DOHH2 (cell line): ENCODE results near the gene ODC1.

ENCODE experiments used
- H3F3A ChIP-seq: fragments of 200-600 bp; sonication (generic), shearing (Covaris generic); 2 replicates; pipeline ENCODE4 v1.6.0; 2016; ENCODE audit warnings: antibody characterized with exemption, mild to moderate bottlenecking; ENCODE audit not compliant: control insufficient read depth, insufficient read depth
- H3K27ac ChIP-seq: fragments of 200-600 bp; sonication (generic); 2 replicates; pipeline ENCODE4 v1.5.1; 2014; ENCODE audit warnings: low read depth, mild to moderate bottlenecking, low read length, moderate library complexity
- H3K27me3 ChIP-seq: fragments of 200-600 bp; sonication (generic); 2 replicates; pipeline ENCODE4 v1.6.1; 2014; ENCODE audit warnings: mild to moderate bottlenecking, low read length, mixed read lengths; ENCODE audit not compliant: control insufficient read depth
- H3K36me3 ChIP-seq: fragments of 200-600 bp; sonication (generic); 2 replicates; pipeline ENCODE4 v1.6.1; 2014; ENCODE audit warnings: mild to moderate bottlenecking, low read length, moderate library complexity, mixed read lengths; ENCODE audit not compliant: control insufficient read depth
- H3K4me1 ChIP-seq: fragments of 200-600 bp; sonication (generic); 2 replicates; pipeline ENCODE4 v1.6.1; 2014; ENCODE audit warnings: mild to moderate bottlenecking, low read length, mixed read lengths; ENCODE audit not compliant: control insufficient read depth
- H3K4me2 ChIP-seq: fragments of 200-600 bp; sonication (generic); 2 replicates; pipeline ENCODE4 v1.6.0; 2014; ENCODE audit warnings: mild to moderate bottlenecking, low read length, moderate library complexity
- H3K4me3 ChIP-seq: fragments of 200-600 bp; sonication (generic); 2 replicates; pipeline ENCODE4 v1.5.1; 2014; ENCODE audit warnings: mild to moderate bottlenecking, low read length, mixed read lengths
- H3K79me2 ChIP-seq: fragments of 200-600 bp; sonication (generic); 2 replicates; pipeline ENCODE4 v1.6.1; 2014; ENCODE audit warnings: mild to moderate bottlenecking, low read length, mixed read lengths; ENCODE audit not compliant: control insufficient read depth
- H3K9me2 ChIP-seq: fragments of 200-600 bp; sonication (generic); replicated peaks from 2 replicates; pipeline ENCODE4 v1.6.1; 2014; ENCODE audit warnings: mild to moderate bottlenecking, low read length, mixed read lengths; ENCODE audit not compliant: control insufficient read depth
- H3K9me3 ChIP-seq: fragments of 200-600 bp; sonication (generic); 2 replicates; pipeline ENCODE4 v1.6.1; 2014; ENCODE audit warnings: antibody characterized with exemption, low read length, mixed read lengths; ENCODE audit not compliant: control insufficient read depth, insufficient read depth
- H4K20me1 ChIP-seq: fragments of 200-600 bp; sonication (generic); 2 replicates; pipeline ENCODE4 v1.6.0; 2014; ENCODE audit warnings: low read depth, mild to moderate bottlenecking, antibody characterized with exemption, low read length, moderate library complexity; ENCODE audit not compliant: control insufficient read depth, insufficient read depth
- CTCF ChIP-seq: fragments of 200-600 bp; sonication (generic); IDR thresholded peaks from one replicate; pipeline ENCODE4 v1.5.1; 2014; ENCODE audit warnings: antibody characterized with exemption, mild to moderate bottlenecking, low read depth, low read length; ENCODE audit not compliant: poor library complexity, severe bottlenecking
- EZH2phosphoT487 ChIP-seq: fragments of 200-600 bp; sonication (generic); IDR thresholded peaks from 2 replicates; pipeline ENCODE4 v1.6.1; 2017; ENCODE audit warnings: borderline replicate concordance, mild to moderate bottlenecking, antibody characterized with exemption, low read length, moderate library complexity, mixed read lengths

The ODC1 gene

DNA sequence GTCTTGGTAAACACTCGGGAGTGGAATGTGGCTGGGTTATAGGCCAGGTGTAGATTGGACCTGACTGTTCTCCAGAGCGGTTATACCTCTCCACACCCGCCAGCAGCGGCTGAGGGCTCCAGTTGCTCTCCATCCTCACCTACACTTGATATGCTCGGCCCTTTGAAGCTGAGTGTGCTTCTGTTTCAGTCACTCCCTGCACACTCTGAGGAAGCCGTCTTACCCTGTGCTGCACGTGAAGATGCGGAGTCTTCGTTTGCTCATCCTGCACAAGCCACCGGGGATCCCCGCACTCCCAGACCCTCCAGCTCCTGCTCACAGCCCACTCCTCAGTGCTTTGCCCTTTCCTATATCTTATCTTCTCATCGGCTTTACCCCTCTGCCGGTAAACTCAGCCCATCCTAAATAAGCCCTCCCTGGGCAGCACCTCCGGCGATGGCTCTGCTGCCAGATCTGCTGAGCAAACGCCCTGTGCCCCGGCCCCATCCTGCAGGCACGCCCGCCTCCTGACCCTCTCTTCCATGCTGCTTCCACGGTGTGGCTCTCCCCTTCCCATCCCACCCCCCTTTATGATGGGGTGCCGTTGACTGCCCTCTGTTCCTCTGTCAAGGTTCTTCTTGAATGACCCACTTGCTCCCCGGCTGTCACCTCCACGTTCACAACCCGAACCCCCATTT is 47.3 kb upstream of the ODC1 start:
- no peak for TF ChIP-seq EZH2phosphoT487
- TF ChIP-seq CTCF, result no peak
- H3K27ac ChIP-seq, result no peak overlapping the region
- no peaks in the 10 kb centered on the region for H3K4me1 ChIP-seq
- H4K20me1 ChIP-seq, result no peaks in the 10 kb centered on the region
- H3K4me2 ChIP-seq, result no peak overlapping the region
- no peaks in the 10 kb centered on the region for H3K9me2 ChIP-seq
- no peaks in the 10 kb centered on the region for H3K9me3 ChIP-seq
- peaks cover 12% of the 10 kb centered on the region; the same call in 1 of the 2 replicates for H3K27me3 ChIP-seq
- H3K79me2 ChIP-seq, result no peaks in the 10 kb centered on the region
- H3K4me3 ChIP-seq, result no peak overlapping the region
- H3K36me3 ChIP-seq, result no peaks in the 10 kb centered on the region
- H3F3A ChIP-seq, result no peaks in the 10 kb centered on the region

GRCh38 chr2:10494351-10495066 is 46.4 kb upstream of the ODC1 start:
- Histone ChIP-seq H3K4me3 (no peak overlapping the region), H3K36me3 (no peaks in the 10 kb centered on the region), H3K9me3 (no peaks in the 10 kb centered on the region), H3K27me3 (peaks cover 12% of the 10 kb centered on the region; the same call in 1 of the 2 replicates), H3F3A (no peaks in the 10 kb centered on the region), H3K4me1 (no peaks in the 10 kb centered on the region), H3K9me2 (no peaks in the 10 kb centered on the region), H4K20me1 (no peaks in the 10 kb centered on the region), H3K79me2 (no peaks in the 10 kb centered on the region), H3K27ac (no peak overlapping the region), H3K4me2 (no peak overlapping the region)
- TF ChIP-seq EZH2phosphoT487 (no peak), CTCF (no peak)

- H3K9me3 ChIP-seq, result no peaks in the 10 kb centered on the region
- no peak overlapping the region for H3K27ac ChIP-seq
- no peaks in the 10 kb centered on the region for H3K79me2 ChIP-seq
- no peak overlapping the region for H3K4me3 ChIP-seq
- H3K4me2 ChIP-seq, result no peak overlapping the region
- H3K4me1 ChIP-seq, result no peaks in the 10 kb centered on the region
- no peaks in the 10 kb centered on the region for H3F3A ChIP-seq
- H3K27me3 ChIP-seq, result peaks cover 10% of the 10 kb centered on the region; the same call in 1 of the 2 replicates
- TF ChIP-seq CTCF (no peak), EZH2phosphoT487 (no peak)
- H3K9me2 ChIP-seq, result no peaks in the 10 kb centered on the region
- no peaks in the 10 kb centered on the region for H3K36me3 ChIP-seq
- no peaks in the 10 kb centered on the region for H4K20me1 ChIP-seq
These were observed 45.6 kb upstream of the ODC1 start for GRCh38 chr2:10493634-10494281.
